ENCODE results near the gene AP5Z1.

The AP5Z1 gene

DNA sequence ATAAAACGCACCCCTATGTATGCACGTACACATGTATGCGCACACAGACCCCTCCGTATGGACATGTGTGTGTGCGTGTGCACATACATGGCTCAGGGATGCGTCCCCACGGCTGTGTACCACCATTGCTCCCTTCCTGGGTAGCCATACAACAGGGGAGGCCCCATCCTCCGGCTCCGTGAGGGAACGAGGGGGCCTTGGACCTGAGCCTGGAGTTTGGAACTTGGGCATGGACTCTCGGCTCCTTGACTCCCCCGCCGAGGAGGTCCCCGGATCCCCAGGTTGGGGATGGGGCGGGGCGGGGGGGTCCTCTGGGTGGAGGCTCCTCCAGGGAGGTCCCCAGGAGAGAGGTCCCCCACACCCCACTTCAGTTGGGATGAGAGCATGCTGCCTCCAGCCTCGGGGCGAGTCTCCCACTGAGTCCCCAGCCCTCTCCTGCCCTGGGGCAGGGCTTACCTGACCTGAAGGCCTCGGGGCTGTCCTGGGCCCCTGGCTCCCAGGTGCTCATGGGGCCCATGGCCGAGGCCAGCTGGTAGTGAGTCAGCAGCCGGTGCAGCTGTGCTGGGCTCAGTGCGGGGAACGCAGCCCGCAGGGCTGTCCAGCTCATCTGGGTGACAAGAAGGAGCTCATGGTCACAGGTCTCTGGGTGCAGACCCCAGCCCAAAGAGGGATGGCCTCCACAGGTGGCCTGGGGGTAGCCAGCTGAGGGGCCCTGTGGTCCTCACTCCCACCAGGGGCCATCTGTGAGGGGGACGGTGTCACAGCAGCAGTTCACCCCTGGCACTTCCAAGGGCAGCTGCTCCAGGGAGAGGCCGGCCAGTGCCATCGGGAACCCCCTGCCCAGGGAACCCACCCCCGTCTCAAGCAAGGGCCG lies 29.9 kb downstream of the AP5Z1 start:
- DNase-seq: no peak

DNA sequence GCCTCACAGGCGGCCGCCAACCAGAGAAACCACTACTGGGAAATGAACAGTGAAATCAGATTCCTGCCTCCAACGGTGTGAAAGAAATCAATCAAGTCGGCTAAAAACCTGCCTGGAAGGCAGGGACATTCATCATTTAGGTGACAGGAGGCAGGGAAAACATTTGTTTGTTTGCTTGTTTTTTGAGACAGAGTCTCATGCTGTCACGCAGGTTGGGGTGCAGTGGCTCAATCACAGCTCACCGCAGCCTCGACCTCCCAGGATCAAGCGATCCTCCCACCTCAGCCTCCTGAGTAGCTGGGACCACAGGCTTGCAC lies 30.5 kb downstream of the AP5Z1 start:
- DNase-seq: no peak

GRCh38 chr7:4806983-4807597 lies 31.7 kb downstream of the AP5Z1 start:
- DNase-seq: no peak

GRCh38 chr7:4807598-4808016 lies 32.2 kb downstream of the AP5Z1 start:
- no peak for DNase-seq

- no peak for DNase-seq
These were observed 32.6 kb downstream of the AP5Z1 start for GRCh38 chr7:4808026-4808425.

DNA sequence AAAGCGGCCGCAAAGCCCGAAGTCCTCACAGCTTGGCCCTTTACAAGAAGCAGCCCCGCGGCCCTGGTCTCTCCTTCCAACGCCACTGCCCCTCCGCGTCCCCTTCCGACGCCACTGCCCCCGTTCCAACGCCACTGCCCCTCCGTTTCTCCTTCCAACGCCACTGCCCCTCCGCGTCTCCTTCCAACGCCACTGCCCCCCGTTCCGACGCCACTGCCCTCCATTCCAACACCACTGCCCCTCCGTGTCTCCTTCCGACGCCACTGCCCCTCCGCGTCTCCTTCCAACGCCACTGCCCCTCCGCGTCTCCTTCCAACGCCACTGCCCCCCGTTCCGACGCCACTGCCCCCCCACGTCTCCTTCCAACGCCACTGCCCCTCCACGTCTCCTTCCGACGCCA lies 33.1 kb downstream of the AP5Z1 start:
- no peak for DNase-seq

DNA sequence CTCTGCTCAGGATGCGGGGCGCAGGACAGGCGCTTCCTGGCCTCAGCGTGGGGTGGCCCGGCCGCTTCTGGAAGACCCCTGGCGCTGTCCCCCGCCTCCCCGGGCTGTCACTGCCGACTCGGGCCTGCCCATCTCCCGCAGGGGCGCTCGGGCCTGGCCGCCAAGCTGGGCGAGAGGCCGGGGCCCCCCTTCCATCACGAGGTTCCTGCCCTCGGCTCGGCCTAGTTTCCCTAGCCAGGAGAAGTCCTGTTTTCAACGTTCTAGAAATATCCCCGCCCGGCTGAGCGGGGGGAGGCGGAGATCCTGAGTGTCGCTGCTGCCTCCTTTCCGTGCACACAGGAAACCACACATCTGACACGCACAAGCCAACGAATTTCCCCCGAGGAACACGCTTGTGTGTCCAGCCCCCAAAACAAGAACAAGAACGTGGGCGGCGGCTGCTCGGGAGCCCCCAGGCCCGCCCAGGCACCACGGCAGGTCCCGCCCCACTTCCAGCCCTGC lies 33.7 kb downstream of the AP5Z1 start:
- peak; percentile 8 to 9 for DNase-seq

DNA sequence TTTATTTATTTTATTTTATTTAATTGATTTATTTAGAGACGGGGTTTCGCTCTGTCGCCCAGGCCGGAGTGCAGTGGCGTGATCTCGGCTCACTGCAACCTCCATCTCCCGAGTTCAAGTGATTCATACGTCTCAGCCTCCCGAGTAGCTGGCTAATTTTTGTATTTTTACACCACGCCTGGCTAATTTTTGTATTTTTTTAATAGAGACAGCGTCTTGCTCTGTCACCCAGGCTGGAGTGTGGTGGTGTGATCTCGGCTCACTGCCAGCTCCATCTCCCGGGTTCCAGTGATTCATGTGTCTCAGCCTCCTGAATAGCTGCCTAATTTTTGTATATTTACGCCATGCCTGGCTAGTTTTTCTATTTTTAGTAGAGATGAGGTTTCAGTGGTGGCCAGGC lies 34.2 kb downstream of the AP5Z1 start:
- DNase-seq: no peak

DNA sequence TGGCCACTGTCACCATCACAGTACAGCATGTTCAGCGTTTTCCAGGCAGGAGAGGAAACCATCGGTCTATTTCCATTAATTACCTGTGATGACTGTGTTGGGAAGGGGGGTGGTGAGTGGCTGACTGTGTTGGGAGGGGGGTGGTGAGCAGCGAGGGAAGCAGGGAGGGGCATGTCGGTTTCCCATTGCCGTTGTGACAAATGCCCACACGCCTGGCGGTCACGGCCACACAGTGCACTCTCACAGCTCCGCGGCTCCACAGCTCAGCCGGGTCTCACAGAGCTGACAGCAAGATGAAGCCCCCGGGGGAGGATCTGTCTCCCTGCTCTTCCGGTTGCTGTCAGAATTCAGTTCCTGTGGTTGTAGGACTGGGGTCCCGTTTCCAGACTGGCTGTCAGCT lies 39.0 kb downstream of the AP5Z1 start:
- DNase-seq: no peak

GRCh38 chr7:4815121-4815520 lies 39.7 kb downstream of the AP5Z1 start:
- DNase-seq: no peak

GRCh38 chr7:4815609-4816418 lies 40.4 kb downstream of the AP5Z1 start:
- DNase-seq: no peak

DNA sequence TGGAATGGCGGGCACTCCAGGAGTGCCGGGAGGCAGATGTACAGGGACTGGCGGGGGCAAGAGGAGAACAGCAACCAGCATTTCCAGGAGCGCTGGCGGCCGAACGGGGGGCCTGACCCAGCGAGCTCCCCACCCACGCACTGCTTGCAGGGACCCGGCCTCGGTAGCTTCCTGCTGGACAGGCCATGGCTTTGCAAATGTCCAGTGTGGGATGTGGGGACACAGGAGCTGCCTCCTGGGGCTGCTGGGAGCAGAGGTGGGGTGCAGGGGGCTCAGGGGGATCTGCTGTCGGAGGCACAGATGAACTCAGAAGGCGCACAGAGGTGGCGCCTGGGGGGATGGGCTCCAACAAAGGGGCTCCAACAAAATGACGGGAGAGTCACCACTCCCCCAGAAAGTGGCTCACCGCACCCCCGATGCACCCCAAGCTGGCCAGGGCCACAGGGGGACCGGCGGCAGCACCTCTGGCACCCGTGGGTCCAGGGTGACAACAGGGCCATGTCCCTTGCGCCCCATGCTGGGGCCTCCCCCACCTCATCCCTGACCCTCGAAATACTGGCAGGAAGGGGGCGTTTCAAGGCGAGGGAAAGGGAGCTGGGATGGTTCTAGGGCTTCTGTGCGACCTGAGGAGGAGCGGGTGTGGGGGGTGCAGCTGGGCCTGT lies 41.1 kb downstream of the AP5Z1 start:
- DNase-seq: no peak

- DNase-seq: no peak
These were observed 41.9 kb downstream of the AP5Z1 start for GRCh38 chr7:4817178-4817901.

DNA sequence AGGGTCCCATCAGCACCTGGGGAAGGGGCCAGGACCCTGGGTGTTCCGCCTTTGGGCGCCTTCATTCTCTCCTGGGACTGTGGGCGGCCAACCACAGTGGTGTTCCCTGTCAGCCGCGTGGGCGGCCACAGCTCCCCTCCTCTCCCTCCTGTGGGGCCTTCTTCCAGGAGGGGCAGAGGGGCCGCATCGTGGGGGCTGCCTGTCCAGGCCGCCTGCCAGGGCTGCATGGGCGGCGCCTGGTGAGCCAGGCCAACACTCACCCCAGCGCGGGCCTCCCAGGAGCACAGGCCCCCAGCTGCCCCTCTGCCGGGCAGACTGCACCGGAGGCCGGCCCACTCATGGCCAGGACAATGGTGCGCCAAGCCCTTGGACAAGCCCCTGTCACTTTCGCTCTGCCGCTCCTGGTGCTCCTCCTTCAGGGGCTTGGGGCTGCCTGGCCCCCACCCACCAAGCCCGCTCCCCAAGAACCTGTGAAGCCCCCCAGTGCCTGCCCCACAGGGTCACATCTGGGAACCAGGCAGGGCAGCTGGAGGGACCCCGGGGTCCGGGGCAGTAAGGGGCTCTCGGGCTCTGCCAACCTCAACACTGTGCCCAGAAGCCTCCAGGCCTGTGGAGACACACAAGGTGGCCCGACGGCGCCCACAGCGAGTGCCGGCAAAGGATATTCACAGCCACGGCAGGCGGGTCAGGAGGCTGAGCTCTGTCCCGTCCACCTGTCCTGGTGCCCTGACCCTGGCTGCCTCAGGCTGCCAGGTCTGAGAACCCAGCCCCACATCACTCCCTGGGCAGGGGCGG lies 42.8 kb downstream of the AP5Z1 start:
- no peak for DNase-seq

DNA sequence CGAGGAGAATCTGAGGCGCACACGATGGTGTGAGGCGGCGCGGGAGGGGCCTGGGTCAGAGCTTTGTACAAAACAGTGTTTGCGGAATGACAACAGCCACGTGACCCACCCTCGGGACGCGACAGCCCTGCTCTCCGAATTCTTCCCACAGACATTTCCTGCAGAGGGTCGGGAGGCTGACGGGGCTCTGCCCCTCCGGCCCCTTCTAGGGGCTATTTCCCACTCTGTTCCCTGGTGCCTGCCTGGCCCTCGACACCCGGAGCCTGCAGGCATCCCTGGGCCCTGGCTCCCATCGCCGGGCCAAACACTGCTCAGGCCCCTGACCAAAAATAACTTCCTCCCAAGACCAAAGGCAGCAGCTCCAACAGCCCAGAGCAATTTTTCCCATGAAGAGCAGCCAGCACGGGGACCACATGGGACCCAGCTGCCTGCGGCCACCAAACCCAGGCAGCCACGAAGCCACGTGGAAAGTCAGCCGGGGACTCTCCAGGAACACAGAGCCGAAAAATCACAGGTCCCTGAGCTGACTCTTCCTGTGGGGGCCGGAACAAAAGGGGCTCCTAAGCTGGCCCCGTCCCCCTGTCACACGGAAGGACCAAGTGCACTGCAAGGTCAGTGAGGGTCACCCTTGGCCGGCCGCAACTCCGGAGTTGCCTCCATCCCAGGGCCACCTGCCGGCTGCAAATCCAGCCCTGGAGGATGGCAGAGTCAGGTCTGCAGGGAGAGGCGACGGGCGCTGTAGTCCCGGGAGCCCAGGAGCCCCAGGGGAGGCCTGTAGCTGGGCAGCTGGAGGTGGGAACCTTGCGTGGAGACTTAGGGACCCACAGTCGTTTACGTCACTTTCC lies 44.4 kb downstream of the AP5Z1 start:
- no peak for DNase-seq

- DNase-seq: no peak
These were observed 45.1 kb downstream of the AP5Z1 start for GRCh38 chr7:4820405-4820966.

DNA sequence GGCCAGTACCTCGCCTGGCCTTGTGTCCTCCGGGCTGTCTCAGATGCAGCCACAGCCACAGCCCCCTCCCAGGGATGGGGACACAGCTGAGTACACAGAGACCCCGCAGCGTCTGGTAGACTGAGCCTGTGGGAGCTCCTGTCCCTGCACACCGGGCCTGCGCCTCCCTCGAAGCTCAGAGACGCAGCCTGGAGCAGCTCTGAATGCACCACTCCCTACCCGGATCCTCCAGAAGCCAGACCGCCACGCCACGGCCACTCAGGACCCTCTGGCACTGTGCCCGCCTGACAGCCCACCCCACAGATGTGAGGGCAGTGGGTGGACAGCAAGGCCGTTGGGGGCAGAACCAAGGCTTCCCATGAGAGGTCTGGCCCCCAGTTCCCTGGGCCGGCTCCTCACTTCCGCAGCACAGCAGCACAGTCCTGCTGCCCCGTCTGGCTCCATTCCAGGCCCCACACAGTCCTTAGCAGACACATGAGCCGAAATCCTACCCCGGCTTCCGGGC lies 45.6 kb downstream of the AP5Z1 start:
- no peak for DNase-seq

GRCh38 chr7:4822677-4823076 lies 47.3 kb downstream of the AP5Z1 start:
- DNase-seq: no peak

DNA sequence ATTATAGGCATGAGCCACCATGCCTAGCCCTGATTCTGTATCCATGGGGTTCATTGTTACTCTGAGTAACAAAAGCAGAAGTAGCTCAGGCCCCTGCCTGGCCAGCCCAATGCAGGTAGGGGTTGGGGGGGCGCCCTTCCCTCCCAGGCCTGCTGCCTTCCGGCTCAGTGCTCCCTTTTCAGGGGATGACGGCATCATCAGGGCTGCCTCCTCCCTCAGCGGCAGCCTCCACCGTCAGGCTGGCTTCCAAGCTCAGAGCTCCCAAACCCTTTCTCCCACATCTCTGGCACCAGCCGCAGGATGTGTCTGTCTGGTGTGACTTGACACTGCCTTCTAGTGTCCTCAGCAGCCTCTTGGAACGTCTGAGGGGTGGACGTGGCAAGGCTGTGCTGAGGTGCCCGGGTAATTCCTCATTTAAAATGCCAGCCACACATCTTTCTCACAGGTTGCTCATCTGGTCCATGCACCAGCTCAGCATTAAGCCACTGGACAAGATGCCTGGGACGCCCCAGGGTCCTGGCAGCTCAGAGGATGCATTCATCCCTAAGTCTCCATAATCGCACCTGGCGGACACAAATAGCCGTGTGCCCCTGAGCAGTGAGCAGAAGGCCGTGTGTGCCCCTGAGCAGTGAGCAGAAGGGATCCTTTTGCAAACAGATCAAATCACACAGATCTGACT lies 48.2 kb downstream of the AP5Z1 start:
- no peak for DNase-seq

All from activated CD4-positive, alpha-beta T cell treated with anti-CD3 and anti-CD28 coated beads, Interleukin-2, amount 50 U/mL, for 4 hours (primary cell).